NT2/D1 (cell line): Measurements from ENCODE around the gene ELMO1.

Experiments
- DNase-seq: peaks from one replicate; pipeline ENCODE4 v3.0.0-alpha.2; 2011; ENCODE audit warnings: low read depth, low spot score
- H3K27me3 ChIP-seq: 2 replicates; pipeline ENCODE4 v1.6.0; 2011; ENCODE audit warnings: mild to moderate bottlenecking; ENCODE audit not compliant: insufficient read length, insufficient read depth
- H3K36me3 ChIP-seq: 2 replicates; pipeline ENCODE4 v1.6.1; 2011; ENCODE audit warnings: mild to moderate bottlenecking, low read length, mixed read lengths; ENCODE audit not compliant: insufficient read depth, insufficient read length
- H3K4me1 ChIP-seq: 2 replicates; pipeline ENCODE4 v1.5.1; 2011; ENCODE audit not compliant: insufficient read depth, insufficient read length
- H3K4me3 ChIP-seq: 2 replicates; pipeline ENCODE4 v1.5.1; 2011; ENCODE audit warnings: low read depth; ENCODE audit not compliant: insufficient read length
- H3K9ac ChIP-seq: 2 replicates; pipeline ENCODE4 v1.6.0; 2011; ENCODE audit warnings: low read depth; ENCODE audit not compliant: insufficient read length
- H3K9me3 ChIP-seq: 2 replicates; pipeline ENCODE4 v1.5.1; 2011; ENCODE audit warnings: mild to moderate bottlenecking, low read length; ENCODE audit not compliant: insufficient read depth
- SUZ12 ChIP-seq: IDR thresholded peaks from 2 replicates; pipeline ENCODE4 v1.6.1; 2011; ENCODE audit not compliant: insufficient read length, insufficient read depth; ENCODE audit errors: extremely low read depth
- YY1 ChIP-seq: IDR thresholded peaks from 2 replicates; pipeline ENCODE4 v1.6.1; 2011; ENCODE audit not compliant: insufficient read length, insufficient read depth
- ZNF274 ChIP-seq: IDR thresholded peaks from 2 replicates; pipeline ENCODE4 v1.6.1; 2011; ENCODE audit warnings: mild to moderate bottlenecking, low read depth, low read length

Gene ELMO1

GRCh38 chr7:36931892-36932291, 516.8 kb downstream of the ELMO1 start:
- no peak for TF ChIP-seq ZNF274
- no peak for TF ChIP-seq SUZ12
- TF ChIP-seq YY1, result no peak
- DNase-seq, result no peak
- Histone ChIP-seq H3K4me1 (no peaks in the 10 kb centered on the region), H3K36me3 (no peaks in the 10 kb centered on the region), H3K4me3 (no peak overlapping the region), H3K9me3 (peaks cover 32% of the 10 kb centered on the region), H3K9ac (no peak overlapping the region), H3K27me3 (no peaks in the 10 kb centered on the region)

DNA sequence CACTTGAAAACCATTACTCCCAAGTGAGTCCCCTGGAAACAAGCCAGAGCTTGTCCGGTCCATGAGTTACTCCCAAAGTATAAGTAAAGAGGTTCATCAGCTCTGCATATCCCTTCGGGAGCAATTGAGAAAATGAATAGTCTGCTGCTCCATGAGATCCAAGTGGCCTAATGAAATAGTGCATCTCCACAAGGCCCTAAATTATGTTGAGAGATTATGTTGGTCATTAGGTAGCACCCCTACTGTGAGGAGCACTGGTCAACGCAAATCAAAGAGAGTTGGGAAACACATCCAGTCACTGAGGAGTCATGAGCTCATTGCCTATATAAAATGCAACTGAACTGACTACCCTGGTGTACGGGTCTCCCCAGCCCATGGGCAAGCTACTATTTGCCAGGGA, 518.9 kb downstream of the ELMO1 start:
- peaks cover 11% of the 10 kb centered on the region; the same call in 1 of the 2 replicates for H3K9me3 ChIP-seq
- H3K36me3 ChIP-seq, result no peaks in the 10 kb centered on the region
- H3K9ac ChIP-seq, result no peak overlapping the region
- H3K4me3 ChIP-seq, result no peak overlapping the region
- H3K27me3 ChIP-seq, result no peaks in the 10 kb centered on the region
- no peaks in the 10 kb centered on the region for H3K4me1 ChIP-seq
- DNase-seq, result no peak
- TF ChIP-seq ZNF274 (no peak), SUZ12 (no peak), YY1 (no peak)

DNA sequence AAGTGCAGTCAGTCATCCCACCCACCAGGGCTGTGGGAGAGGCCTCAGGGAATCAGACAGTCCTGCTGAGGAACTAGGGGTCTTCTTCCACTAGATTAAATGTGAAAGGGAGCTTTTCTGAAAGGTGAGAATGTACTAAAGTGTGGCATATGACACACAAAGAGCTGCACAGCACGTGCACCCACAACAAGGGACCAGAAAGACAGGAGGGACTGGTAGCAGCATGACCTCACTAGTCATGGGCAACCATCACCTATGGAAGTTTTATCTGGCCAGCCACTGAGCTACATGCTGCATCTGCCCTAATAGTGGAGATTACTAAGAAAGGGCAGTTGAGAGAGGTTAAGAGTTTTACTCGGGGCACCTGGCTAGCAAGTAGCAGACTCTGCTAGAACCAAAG, 519.9 kb downstream of the ELMO1 start:
- Histone ChIP-seq H3K27me3 (no peaks in the 10 kb centered on the region), H3K36me3 (no peaks in the 10 kb centered on the region), H3K4me1 (no peaks in the 10 kb centered on the region), H3K9ac (no peak overlapping the region), H3K9me3 (0 out of 2 replicates have a peak, but pooled peaks cover 5% of the 10 kb centered on the region), H3K4me3 (no peak overlapping the region)
- no peak for TF ChIP-seq ZNF274
- TF ChIP-seq SUZ12, result no peak
- no peak for DNase-seq

GRCh38 chr7:36928311-36928710, 520.4 kb downstream of the ELMO1 start:
- Histone ChIP-seq H3K9ac (no peak overlapping the region), H3K9me3 (0 out of 2 replicates have a peak, but pooled peaks cover 5% of the 10 kb centered on the region), H3K4me1 (no peaks in the 10 kb centered on the region), H3K4me3 (no peak overlapping the region), H3K27me3 (no peaks in the 10 kb centered on the region), H3K36me3 (no peaks in the 10 kb centered on the region)
- no peak for DNase-seq
- TF ChIP-seq ZNF274 (no peak), SUZ12 (no peak), YY1 (no peak)

GRCh38 chr7:36925691-36926090, 523.0 kb downstream of the ELMO1 start:
- TF ChIP-seq SUZ12 (no peak), YY1 (no peak), ZNF274 (no peak)
- H3K4me3 ChIP-seq, result no peak overlapping the region
- no peak overlapping the region for H3K9ac ChIP-seq
- H3K9me3 ChIP-seq, result 0 out of 2 replicates have a peak, but pooled peaks cover 5% of the 10 kb centered on the region
- DNase-seq, result no peak
- H3K36me3 ChIP-seq, result no peaks in the 10 kb centered on the region
- no peaks in the 10 kb centered on the region for H3K4me1 ChIP-seq
- H3K27me3 ChIP-seq, result no peaks in the 10 kb centered on the region

GRCh38 chr7:36925207-36925606, 523.5 kb downstream of the ELMO1 start:
- Histone ChIP-seq H3K4me1 (no peaks in the 10 kb centered on the region), H3K4me3 (no peak overlapping the region), H3K9ac (no peak overlapping the region), H3K36me3 (no peaks in the 10 kb centered on the region), H3K27me3 (no peaks in the 10 kb centered on the region), H3K9me3 (0 out of 2 replicates have a peak, but pooled peaks cover 4% of the 10 kb centered on the region)
- DNase-seq, result no peak
- TF ChIP-seq YY1 (no peak), ZNF274 (no peak), SUZ12 (no peak)

DNA sequence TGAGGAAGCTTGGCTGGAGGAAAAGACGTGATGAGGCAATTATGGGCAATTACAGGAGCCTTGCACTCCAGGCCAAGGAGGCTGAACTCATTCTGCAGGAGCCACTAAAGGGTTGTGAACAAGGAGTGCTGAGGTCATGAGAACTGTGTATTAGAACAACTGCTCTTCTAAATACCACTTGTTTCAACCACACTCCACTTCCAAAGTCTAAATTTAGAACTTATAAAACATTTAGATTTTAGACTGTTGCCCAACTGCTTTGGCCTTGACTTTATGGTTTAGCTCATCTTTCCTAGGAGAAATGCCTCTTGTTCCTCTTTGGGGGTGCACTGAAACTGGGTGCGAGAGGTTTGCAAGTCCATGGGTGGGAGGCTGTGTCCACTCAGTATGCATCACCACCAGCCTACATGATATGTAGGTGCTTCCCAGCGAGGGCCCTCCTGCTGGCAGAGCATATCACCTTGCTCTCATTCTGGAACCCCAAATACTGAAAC, 524.7 kb downstream of the ELMO1 start:
- Histone ChIP-seq H3K36me3 (no peaks in the 10 kb centered on the region), H3K4me3 (no peak overlapping the region), H3K27me3 (no peaks in the 10 kb centered on the region), H3K9me3 (no peaks in the 10 kb centered on the region), H3K4me1 (no peaks in the 10 kb centered on the region), H3K9ac (no peak overlapping the region)
- no peak for DNase-seq
- TF ChIP-seq YY1 (no peak), ZNF274 (no peak), SUZ12 (no peak)

DNA sequence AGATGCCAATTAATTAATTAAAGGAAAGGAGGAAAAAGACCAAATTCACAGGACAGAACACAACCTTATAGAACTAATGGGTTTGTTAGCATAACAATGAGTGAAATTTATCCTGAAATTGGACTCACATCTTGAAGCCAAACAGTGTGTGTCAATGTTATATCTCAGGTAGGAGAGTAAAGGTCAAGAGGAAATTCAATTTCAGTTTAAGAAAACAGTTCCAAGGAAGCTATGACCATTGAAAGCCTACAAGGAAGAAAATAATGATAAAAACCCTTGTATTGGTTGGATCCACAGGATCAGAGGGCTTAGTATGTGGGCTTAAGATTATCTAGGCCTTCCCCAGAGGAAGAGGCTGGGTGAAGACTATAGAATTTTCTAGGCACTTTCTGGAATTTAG, 525.5 kb downstream of the ELMO1 start:
- H3K4me1 ChIP-seq, result no peaks in the 10 kb centered on the region
- H3K36me3 ChIP-seq, result no peaks in the 10 kb centered on the region
- TF ChIP-seq YY1, result no peak
- TF ChIP-seq ZNF274, result no peak
- TF ChIP-seq SUZ12, result no peak
- H3K4me3 ChIP-seq, result no peak overlapping the region
- no peaks in the 10 kb centered on the region for H3K27me3 ChIP-seq
- DNase-seq, result no peak
- no peak overlapping the region for H3K9ac ChIP-seq
- H3K9me3 ChIP-seq, result no peaks in the 10 kb centered on the region
